Liver (tissue), 9 donors: ENCODE data around the gene MYCBPAP. TPM values are rescaled to one million over a fixed set of nuclear protein-coding genes. Genes with fewer than 3 reads are reported as not detected.

Experiments
- DNase-seq: peaks from one replicate; pipeline ENCODE4 v3.0.0-alpha.2; 2017; ENCODE audit warnings: low spot score
- H3K27ac ChIP-seq, 2 donors: one replicate each; pipeline ENCODE4 v1.7.0; 2013; ENCODE audit warnings: inconsistent platforms in 2 of 2, low read length in 2 of 2, control low read depth in 1 of 2, low read depth in 1 of 2, mild to moderate bottlenecking in 1 of 2
- H3K27me3 ChIP-seq, 4 donors: one replicate each; pipeline versions ENCODE4 v1.6.1 to v1.7.0; 2013; ENCODE audit warnings: low read length in 3 of 4, inconsistent platforms in 1 of 4, mild to moderate bottlenecking in 1 of 4, moderate library complexity in 1 of 4; ENCODE audit not compliant: control insufficient read depth in 4 of 4, insufficient read depth in 4 of 4
- H3K36me3 ChIP-seq, 4 donors: one replicate each; pipeline versions ENCODE4 v1.6.1 to v1.7.0; 2013; ENCODE audit warnings: low read length in 3 of 4, mild to moderate bottlenecking in 3 of 4, low read depth in 1 of 4, moderate library complexity in 1 of 4; ENCODE audit not compliant: control insufficient read depth in 4 of 4, insufficient read depth in 3 of 4
- H3K4me1 ChIP-seq, 4 donors: one replicate each; pipeline versions ENCODE4 v1.6.1 to v1.7.0; 2013; ENCODE audit warnings: low read length in 3 of 4, mild to moderate bottlenecking in 3 of 4, moderate library complexity in 1 of 4; ENCODE audit not compliant: control insufficient read depth in 4 of 4, insufficient read depth in 4 of 4
- H3K4me3 ChIP-seq, 3 donors: one replicate each; pipeline versions ENCODE4 v1.6.1 to v1.7.0; 2013; ENCODE audit warnings: low read length in 3 of 3, control low read depth in 1 of 3, low read depth in 1 of 3, mild to moderate bottlenecking in 1 of 3
- H3K9ac ChIP-seq, 2 donors: one replicate each; pipeline ENCODE4 v1.7.0; 2013; ENCODE audit warnings: low read length in 2 of 2, mild to moderate bottlenecking in 2 of 2, moderate library complexity in 2 of 2, control low read depth in 1 of 2, low read depth in 1 of 2
- H3K9me3 ChIP-seq, 4 donors: one replicate each; pipeline versions ENCODE4 v1.6.1 to v1.7.0; 2013; ENCODE audit warnings: low read length in 3 of 4; ENCODE audit not compliant: control insufficient read depth in 4 of 4
- CTCF ChIP-seq: fragments of 150-350 bp; IDR thresholded peaks from 2 replicates; pipeline ENCODE4 v1.5.1; 2017; ENCODE audit warnings: improper control_type of control experiment, low read depth, low read length; ENCODE audit not compliant: missing input control
- EGR1 ChIP-seq, 2 donors: IDR thresholded peaks; 2 replicates each; pipeline ENCODE4 v1.6.1; 2016 to 2018; ENCODE audit warnings: antibody characterized with exemption in 2 of 2, low read depth in 2 of 2
- FOXA2 ChIP-seq: IDR thresholded peaks from 2 replicates; pipeline ENCODE4 v1.6.1; 2016; ENCODE audit warnings: antibody characterized with exemption
- NR2F2 ChIP-seq: IDR thresholded peaks from 2 replicates; pipeline ENCODE4 v1.6.1; 2016; ENCODE audit warnings: antibody characterized with exemption
- RAD21 ChIP-seq, 2 donors: IDR thresholded peaks; 2 replicates each; pipeline ENCODE4 v1.6.1; 2016; ENCODE audit warnings: antibody characterized with exemption in 2 of 2, mild to moderate bottlenecking in 2 of 2
- REST ChIP-seq: IDR thresholded peaks from 2 replicates; pipeline ENCODE4 v1.6.1; 2016; ENCODE audit warnings: antibody characterized with exemption, mild to moderate bottlenecking
- SP1 ChIP-seq: IDR thresholded peaks from 2 replicates; pipeline ENCODE4 v1.6.1; 2018; ENCODE audit warnings: antibody characterized with exemption, mild to moderate bottlenecking
- YY1 ChIP-seq: IDR thresholded peaks from 2 replicates; pipeline ENCODE4 v1.6.1; 2016; ENCODE audit warnings: antibody characterized with exemption, mild to moderate bottlenecking
- ZBTB33 ChIP-seq: IDR thresholded peaks from 2 replicates; pipeline ENCODE4 v1.6.1; 2016; ENCODE audit warnings: antibody characterized with exemption
- WGBS: extraction: QIAGEN DNeasy Blood & Tissue Kit; methylation state at CpG from one replicate; pipeline ENCODE4 v1.1.7; 2013; 5-methylcytosine and 5-hydroxymethylcytosine counted together
- polyA plus RNA-seq, 2 donors: library from polyadenylated mRNA; stranded (reverse) in 1 of 2; unstranded in 1 of 2; fragments of 200-250 nt in 1 of 2; fragments of >200 nt in 1 of 2; fragmentation: Nextera tagmentation in 1 of 2; extraction: Ambion mirVana in 1 of 2; gene quantifications; one replicate each; pipeline versions ENCODE4 v1.2.1 to v1.2.3, GENCODE V29; 2013 to 2015
- total RNA-seq, 2 donors: library from RNA; depleted of rRNA; stranded (reverse); fragments of >200 nt; gene quantifications; one replicate each; pipeline ENCODE4 v1.2.3, GENCODE V29; 2014
- donor health status: healthy.
- donor health status: healthy.
- donor health status: healthy.
- donor health status: healthy.
- donor health status: healthy.

MYCBPAP gene
- total and polyA plus RNA-seq, 4 donors = 0.23 to 0.25 TPM; not detected in 2

DNA sequence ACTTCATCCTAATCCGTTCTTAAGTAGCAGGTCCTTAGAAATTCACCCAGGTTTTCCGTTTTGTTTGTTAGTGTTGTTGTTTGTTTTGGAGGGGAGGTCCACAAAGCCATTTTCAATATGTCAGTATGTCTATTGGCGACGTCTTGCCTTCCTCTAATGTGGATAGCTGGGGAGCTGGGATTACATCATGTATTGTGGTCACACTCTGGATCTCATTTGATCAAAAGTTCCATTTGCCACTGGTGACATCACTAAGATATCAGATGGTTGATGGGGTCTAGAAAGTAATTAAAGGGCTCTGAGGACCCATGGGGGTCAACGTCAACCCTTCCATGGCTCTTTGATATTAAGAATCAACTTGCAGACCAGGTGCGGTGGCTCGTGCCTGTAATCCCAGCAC lies 21.6 kb downstream of the MYCBPAP start:
- H3K27ac ChIP-seq = no peak overlapping the region
- WGBS = 92% methylated on average over 7 of the region's 7 CpGs
- H3K9ac ChIP-seq = no peak overlapping the region
- no peaks in the 10 kb centered on the region for H3K9me3 ChIP-seq
- DNase-seq = no peak
- peaks cover 1 to 13% (median 6%) of the 10 kb centered on the region in 4 donors for H3K4me1 ChIP-seq
- no peak overlapping the region for H3K4me3 ChIP-seq
- no peak for TF ChIP-seq EGR1 (IDR thresholded peaks at IDR 0.05; ENCODE audit: low read depth in 2 of 2)
- no peak for TF ChIP-seq ZBTB33
- TF ChIP-seq CTCF = no peak
- no peak for TF ChIP-seq NR2F2
- peaks cover 0 to 13% (median 4%) of the 10 kb centered on the region in 4 donors for H3K27me3 ChIP-seq
- no peaks in the 10 kb centered on the region for H3K36me3 ChIP-seq

- WGBS = 70% methylated on average over 6 of the region's 6 CpGs
- Histone ChIP-seq H3K36me3 (no peaks in the 10 kb centered on the region), H3K4me3 (no peak overlapping the region), H3K4me1 (peaks cover 1 to 13% (median 6%) of the 10 kb centered on the region in 4 donors), H3K9ac (no peak overlapping the region), H3K9me3 (no peaks in the 10 kb centered on the region), H3K27me3 (peaks cover 0 to 13% (median 4%) of the 10 kb centered on the region in 4 donors), H3K27ac (no peak overlapping the region)
- TF ChIP-seq YY1 = no peak
- TF ChIP-seq ZBTB33 = no peak
- TF ChIP-seq SP1 = no peak
- TF ChIP-seq REST = no peak
- no peak for TF ChIP-seq NR2F2
- TF ChIP-seq RAD21 (IDR thresholded peaks at IDR 0.05) = no peak
- TF ChIP-seq FOXA2 = no peak
- TF ChIP-seq EGR1 (IDR thresholded peaks at IDR 0.05; ENCODE audit: low read depth in 2 of 2) = no peak
- no peak for DNase-seq
Observed at GRCh38 chr17:50531428-50532025, 23.3 kb downstream of the MYCBPAP start.
